GM23248 (cell line): ENCODE results near the gene TMEM50B.

ENCODE experiments used
- EZH2 ChIP-seq: fragments of 200-600 bp; sonication (generic); IDR thresholded peaks from 2 replicates; pipeline ENCODE4 v1.6.1; 2018; ENCODE audit warnings: antibody characterized with exemption, mild to moderate bottlenecking; ENCODE audit not compliant: insufficient read depth, poor library complexity, severe bottlenecking
- EZH2phosphoT487 ChIP-seq: fragments of 200-600 bp; sonication (generic); IDR thresholded peaks from 2 replicates; pipeline ENCODE4 v1.6.1; 2018; ENCODE audit warnings: antibody characterized with exemption, moderate library complexity, mild to moderate bottlenecking, low read depth; ENCODE audit not compliant: insufficient read depth

DNA sequence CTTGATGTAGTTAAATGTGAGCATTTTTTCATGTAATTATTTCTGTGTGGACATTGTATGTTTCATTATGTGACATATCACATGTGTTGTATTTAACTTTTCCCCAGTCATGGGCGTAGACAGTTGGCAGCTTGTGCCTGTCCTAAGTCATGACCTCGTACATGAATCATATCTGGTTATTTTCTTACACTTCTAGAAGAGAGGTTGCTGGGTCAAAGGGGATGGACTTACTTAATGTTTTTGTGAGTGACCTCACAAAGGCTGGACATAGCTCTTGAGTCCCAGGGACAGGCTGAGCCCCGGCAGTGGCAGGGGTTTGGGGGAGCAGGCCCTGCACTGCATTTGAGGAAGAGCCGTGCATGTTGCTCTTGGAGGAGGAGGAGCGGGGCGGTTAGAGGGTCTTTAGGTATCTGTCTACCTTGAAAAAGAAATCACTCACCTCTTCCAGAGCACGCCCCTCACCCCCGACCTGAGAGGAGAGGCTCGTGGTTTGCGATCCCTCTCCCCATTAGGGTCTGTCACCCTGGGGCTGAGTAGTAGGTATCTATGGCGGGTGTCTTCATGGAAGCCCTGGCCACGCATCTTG lies 60.1 kb downstream of the TMEM50B start:
- TF ChIP-seq EZH2phosphoT487, result no peak
- no peak for TF ChIP-seq EZH2
